ENCODE measurements around the gene FMN2. TPM values are rescaled to one million over a fixed set of nuclear protein-coding genes. Genes with fewer than 3 reads are reported as not detected.

The FMN2 gene
- total RNA-seq, 1 experiment from 2014 or later, result 4.6 TPM

GRCh38 chr1:240455228-240455821, 363.6 kb downstream of the FMN2 start:
- ChIA-PET POLR2A (ENCODE audit: unreplicated experiment) (no interaction called here), CTCF (interaction anchor here (0.5 to 0.7 kb wide), 5 partner anchors 18 to 238 kb away, joined by 3 to 7 read pairs (median 3); no protein-coding TSS in a partner anchor)
- H3K9ac ChIP-seq (ENCODE audit: low read length), result no peak overlapping the region
- intact Hi-C loops (cut with micrococcal nuclease), result loop anchor here (1.0 to 5.0 kb wide), 3 partner anchors 147 to 263 kb away; no protein-coding TSS in a partner anchor
- H3K4me3 ChIP-seq (ENCODE audit: low read length), result no peak overlapping the region
- peak; percentile 82 for TF ChIP-seq CTCF (conservative IDR thresholded peaks at IDR 0.05; ENCODE audit: low read depth, low read length)
- no peak for TF ChIP-seq EZH2 (IDR thresholded peaks at IDR 0.05; ENCODE audit: low read length, unreplicated experiment)
- ATAC-seq (peak; percentile 77), DNase-seq (peak; percentile 54)
- no peaks in the 10 kb centered on the region for H4K20me1 ChIP-seq (ENCODE audit: low read length)
- no peak overlapping the region for H3K4me2 ChIP-seq (ENCODE audit: low read length)
- H3K27ac ChIP-seq (ENCODE audit: low read length), result no peak overlapping the region
- no peaks in the 10 kb centered on the region for H3K27me3 ChIP-seq (ENCODE audit: low read length)
- H3K79me2 ChIP-seq (ENCODE audit: low read length), result no peaks in the 10 kb centered on the region
- H3K4me1 ChIP-seq (ENCODE audit: insufficient read depth, low read length), result no peaks in the 10 kb centered on the region
- no peaks in the 10 kb centered on the region for H3F3A ChIP-seq (ENCODE audit: low read length, unreplicated experiment)
- H3K9me2 ChIP-seq (replicated peaks; ENCODE audit: low read length), result no peaks in the 10 kb centered on the region
- H3K36me3 ChIP-seq (ENCODE audit: low read depth, low read length), result no peaks in the 10 kb centered on the region
- no peak overlapping the region for H2AFZ ChIP-seq (ENCODE audit: low read length)
- no TSS peak for BruUV-seq (replicated peaks)
- no peaks in the 10 kb centered on the region for H3K9me3 ChIP-seq (ENCODE audit: low read length)

DNA sequence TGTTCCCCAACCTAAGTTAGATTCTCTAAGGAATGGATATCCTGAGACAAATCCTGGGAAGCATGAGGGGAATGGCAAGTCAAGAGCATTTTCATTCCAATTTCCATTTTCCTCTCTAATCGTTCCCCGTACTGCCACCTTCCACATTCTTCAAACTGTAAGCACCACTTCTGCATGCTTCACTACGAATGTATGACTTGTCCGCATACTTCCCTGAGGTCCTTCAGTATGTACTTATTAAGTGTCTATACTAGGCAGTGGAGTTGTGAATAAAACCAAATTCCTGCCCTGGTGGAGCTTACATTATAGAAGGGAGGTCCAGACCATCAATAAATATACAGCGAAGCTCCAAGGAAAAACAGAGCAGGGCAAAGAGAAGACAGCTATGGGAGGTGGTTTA, 365.5 kb downstream of the FMN2 start:
- TF ChIP-seq EZH2 (IDR thresholded peaks at IDR 0.05; ENCODE audit: low read length, unreplicated experiment) (no peak), EZH2phosphoT487 (IDR thresholded peaks at IDR 0.05; ENCODE audit: borderline replicate concordance, low read length) (no peak)
- Histone ChIP-seq H3K9me3 (ENCODE audit: low read length) (no peaks in the 10 kb centered on the region), H3K79me2 (ENCODE audit: low read length) (no peaks in the 10 kb centered on the region), H3K4me2 (ENCODE audit: low read length) (no peak overlapping the region), H3F3A (ENCODE audit: low read length, unreplicated experiment) (no peaks in the 10 kb centered on the region), H4K20me1 (ENCODE audit: low read length) (no peaks in the 10 kb centered on the region), H3K4me3 (ENCODE audit: low read length) (no peak overlapping the region), H3K9me2 (replicated peaks; ENCODE audit: low read length) (no peaks in the 10 kb centered on the region), H3K27me3 (ENCODE audit: low read length) (no peaks in the 10 kb centered on the region), H2AFZ (ENCODE audit: low read length) (no peak overlapping the region), H3K4me1 (ENCODE audit: insufficient read depth, low read length) (no peaks in the 10 kb centered on the region), H3K9ac (ENCODE audit: low read length) (no peak overlapping the region), H3K27ac (ENCODE audit: low read length) (no peak overlapping the region), H3K36me3 (ENCODE audit: low read depth, low read length) (no peaks in the 10 kb centered on the region)
- no TSS peak for BruUV-seq (replicated peaks)
- ChIA-PET CTCF (no interaction called here), POLR2A (ENCODE audit: unreplicated experiment) (no interaction called here)
- intact Hi-C loops (cut with micrococcal nuclease), result loop anchor here (5.0 kb wide), 1 partner anchor 265 kb away; no protein-coding TSS in a partner anchor
- ATAC-seq, result no peak
- DNase-seq, result no peak

DNA sequence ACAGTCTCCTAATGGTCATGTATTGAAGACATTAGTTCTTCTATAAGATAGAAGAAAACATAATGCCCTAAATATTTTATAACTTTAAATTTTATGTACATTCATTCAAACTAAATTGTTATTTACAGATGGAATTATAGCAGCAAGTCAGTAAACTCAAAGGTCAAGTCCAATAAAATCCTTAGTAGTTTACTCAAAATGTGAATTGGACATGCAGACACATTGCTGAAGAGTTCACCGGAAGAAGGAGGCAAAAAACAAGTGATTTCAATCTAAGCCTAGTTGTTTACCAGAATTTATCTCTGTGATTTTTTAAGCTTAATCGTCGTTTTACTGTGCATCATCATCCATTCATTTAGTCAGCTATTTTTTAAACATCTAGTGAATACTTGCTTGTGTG, 370.6 kb downstream of the FMN2 start:
- no peaks in the 10 kb centered on the region for H3F3A ChIP-seq (ENCODE audit: low read length, unreplicated experiment)
- ATAC-seq (no peak), DNase-seq (no peak)
- TF ChIP-seq CTCF (conservative IDR thresholded peaks at IDR 0.05; ENCODE audit: low read depth, low read length) (no peak), EZH2phosphoT487 (IDR thresholded peaks at IDR 0.05; ENCODE audit: borderline replicate concordance, low read length) (no peak), EZH2 (IDR thresholded peaks at IDR 0.05; ENCODE audit: low read length, unreplicated experiment) (no peak)
- no peaks in the 10 kb centered on the region for H3K79me2 ChIP-seq (ENCODE audit: low read length)
- CTCF ChIA-PET, result no interaction called here
- no peak overlapping the region for H3K4me3 ChIP-seq (ENCODE audit: low read length)
- no TSS peak for BruUV-seq (replicated peaks)
- H4K20me1 ChIP-seq (ENCODE audit: low read length), result no peaks in the 10 kb centered on the region
- intact Hi-C loops (cut with micrococcal nuclease), result no loop called here
- no peak overlapping the region for H3K4me2 ChIP-seq (ENCODE audit: low read length)
- H2AFZ ChIP-seq (ENCODE audit: low read length), result no peak overlapping the region
- H3K36me3 ChIP-seq (ENCODE audit: low read depth, low read length), result no peaks in the 10 kb centered on the region
- no peak overlapping the region for H3K9ac ChIP-seq (ENCODE audit: low read length)
- H3K27ac ChIP-seq (ENCODE audit: low read length), result no peak overlapping the region
- no peaks in the 10 kb centered on the region for H3K9me2 ChIP-seq (replicated peaks; ENCODE audit: low read length)
- no peaks in the 10 kb centered on the region for H3K9me3 ChIP-seq (ENCODE audit: low read length)
- no peaks in the 10 kb centered on the region for H3K27me3 ChIP-seq (ENCODE audit: low read length)
- POLR2A ChIA-PET (ENCODE audit: unreplicated experiment), result no interaction called here
- H3K4me1 ChIP-seq (ENCODE audit: insufficient read depth, low read length), result peaks cover 6% of the 10 kb centered on the region; the same call in 1 of the 2 replicates

Data from PC-3 (cell line).